ENCODE data around the gene TRIM73.
A peak's percentile ranks its signal among the peaks of the same experiment; 100 is the strongest.
"Not testable (repeated sequence)": the region's sequence is repeated elsewhere in the genome, so short reads cannot be mapped to it uniquely, and the experiment has no call there.

TRIM73 gene

DNA sequence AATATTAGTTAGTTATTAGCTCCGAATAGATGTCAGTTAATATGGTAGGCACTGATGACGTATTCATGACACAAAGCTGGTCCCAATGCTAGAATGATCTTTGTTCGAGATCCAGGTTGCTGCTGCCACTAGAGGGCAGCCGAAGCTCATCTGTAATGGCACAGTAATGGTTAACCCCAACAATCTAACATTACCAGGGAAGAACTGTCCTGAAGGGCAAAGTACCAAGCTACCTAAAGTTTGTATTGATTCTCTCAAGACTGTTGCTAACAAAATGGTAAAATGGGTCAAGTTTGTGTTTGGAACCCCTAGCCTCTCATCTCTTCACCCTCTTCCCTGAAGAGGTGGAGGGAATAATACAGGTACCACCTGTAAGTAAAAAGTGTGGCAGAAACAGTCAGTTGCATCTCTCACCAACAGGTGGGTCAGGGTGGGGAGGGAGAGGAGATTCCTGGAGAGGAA lies 57.1 kb downstream of the TRIM73 start:
- DNase-seq (ENCODE audit: low read depth); H3K4me3 ChIP-seq (ENCODE audit: low read length): not testable (repeated sequence)
- peak; percentile 41 for TF ChIP-seq CTCF (IDR thresholded peaks at IDR 0.05; ENCODE audit: insufficient read depth, low read depth, low read length, missing control alignments)
